Measurements from ENCODE around the gene BCAP31. TPM values are rescaled to one million over a fixed set of nuclear protein-coding genes. Genes with fewer than 3 reads are reported as not detected.

The BCAP31 gene
- total RNA-seq: 116 to 121 TPM (median 118 TPM) in 3 replicates

- Mint-ChIP-seq H3K4me3 (peak within 1 kb of the TSS; percentile 79), H3K4me1 (peaks cover 18% of the 10 kb centered on the region), H3K36me3 (peaks cover 4% of the 10 kb centered on the region), H3K9me3 (no peaks in the 10 kb centered on the region), H3K27ac (peak within 1 kb of the TSS; percentile 93), H3K27me3 (ENCODE audit: low read depth) (no peaks in the 10 kb centered on the region)
- DNase-seq (ENCODE audit: low spot score in 2 of 2, unreplicated experiment in 2 of 2): peak; percentile 83 to 92
- TF ChIP-seq, protein P1, sequence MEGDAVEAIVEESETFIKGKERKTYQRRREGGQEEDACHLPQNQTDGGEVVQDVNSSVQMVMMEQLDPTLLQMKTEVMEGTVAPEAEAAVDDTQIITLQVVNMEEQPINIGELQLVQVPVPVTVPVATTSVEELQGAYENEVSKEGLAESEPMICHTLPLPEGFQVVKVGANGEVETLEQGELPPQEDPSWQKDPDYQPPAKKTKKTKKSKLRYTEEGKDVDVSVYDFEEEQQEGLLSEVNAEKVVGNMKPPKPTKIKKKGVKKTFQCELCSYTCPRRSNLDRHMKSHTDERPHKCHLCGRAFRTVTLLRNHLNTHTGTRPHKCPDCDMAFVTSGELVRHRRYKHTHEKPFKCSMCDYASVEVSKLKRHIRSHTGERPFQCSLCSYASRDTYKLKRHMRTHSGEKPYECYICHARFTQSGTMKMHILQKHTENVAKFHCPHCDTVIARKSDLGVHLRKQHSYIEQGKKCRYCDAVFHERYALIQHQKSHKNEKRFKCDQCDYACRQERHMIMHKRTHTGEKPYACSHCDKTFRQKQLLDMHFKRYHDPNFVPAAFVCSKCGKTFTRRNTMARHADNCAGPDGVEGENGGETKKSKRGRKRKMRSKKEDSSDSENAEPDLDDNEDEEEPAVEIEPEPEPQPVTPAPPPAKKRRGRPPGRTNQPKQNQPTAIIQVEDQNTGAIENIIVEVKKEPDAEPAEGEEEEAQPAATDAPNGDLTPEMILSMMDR (IDR thresholded peaks at IDR 0.05; ENCODE audit: unreplicated experiment): no peak
Observed at GRCh38 chrX:153724252-153725038, at the start of gene BCAP31, which contains the start of gene ABCD1. Gene BCAP31 (minus strand): TSS chrX:153724387. CDS start chrX:153723244, 1,143 bp downstream. Gene ABCD1 (plus strand): TSS chrX:153724856. CDS start chrX:153725267, 411 bp downstream.

GRCh38 chrX:153773218-153773611, 49.0 kb upstream of the BCAP31 start:
- Mint-ChIP-seq H3K27ac (no peak overlapping the region), H3K27me3 (ENCODE audit: low read depth) (no peaks in the 10 kb centered on the region), H3K4me1 (no peaks in the 10 kb centered on the region), H3K36me3 (no peaks in the 10 kb centered on the region), H3K4me3 (no peak overlapping the region), H3K9me3 (no peaks in the 10 kb centered on the region)
- DNase-seq (ENCODE audit: low spot score in 2 of 2, unreplicated experiment in 2 of 2): peak in 1 of 2 experiments; percentile 14
- TF ChIP-seq, protein P1 (IDR thresholded peaks at IDR 0.05; ENCODE audit: unreplicated experiment): no peak

- DNase-seq (ENCODE audit: low spot score in 2 of 2, unreplicated experiment in 2 of 2): no peak
- H3K9me3 Mint-ChIP-seq: no peaks in the 10 kb centered on the region
- H3K36me3 Mint-ChIP-seq: no peaks in the 10 kb centered on the region
- H3K27me3 Mint-ChIP-seq (ENCODE audit: low read depth): no peaks in the 10 kb centered on the region
- no peaks in the 10 kb centered on the region for H3K4me1 Mint-ChIP-seq
- TF ChIP-seq, protein P1 (IDR thresholded peaks at IDR 0.05; ENCODE audit: unreplicated experiment): no peak
- no peak overlapping the region for H3K4me3 Mint-ChIP-seq
- no peak overlapping the region for H3K27ac Mint-ChIP-seq
Observed at GRCh38 chrX:153772316-153773217, 48.4 kb upstream of the BCAP31 start.

GRCh38 chrX:153771415-153772315, 47.5 kb upstream of the BCAP31 start:
- TF ChIP-seq, protein P1 (IDR thresholded peaks at IDR 0.05; ENCODE audit: unreplicated experiment): no peak
- H3K36me3 Mint-ChIP-seq: no peaks in the 10 kb centered on the region
- H3K4me1 Mint-ChIP-seq: no peaks in the 10 kb centered on the region
- H3K27ac Mint-ChIP-seq: no peak overlapping the region
- H3K4me3 Mint-ChIP-seq: no peak overlapping the region
- peak in 1 of 2 experiments; percentile 12 for DNase-seq (ENCODE audit: low spot score in 2 of 2, unreplicated experiment in 2 of 2)
- H3K27me3 Mint-ChIP-seq (ENCODE audit: low read depth): no peaks in the 10 kb centered on the region
- H3K9me3 Mint-ChIP-seq: no peaks in the 10 kb centered on the region
